Mesodermal cell (in vitro differentiated cells): ENCODE measurements around the gene NDEL1.

Experiments used
- H3K27ac ChIP-seq: 2 replicates; pipeline ENCODE4 v1.7.0; 2013; ENCODE audit warnings: mild to moderate bottlenecking, low read depth, low read length, moderate library complexity; ENCODE audit not compliant: severe bottlenecking
- H3K36me3 ChIP-seq: 2 replicates; pipeline ENCODE4 v1.7.1; 2013; ENCODE audit warnings: mild to moderate bottlenecking, low read length, moderate library complexity; ENCODE audit not compliant: control insufficient read depth, insufficient read depth
- H3K4me1 ChIP-seq: one replicate; pipeline ENCODE4 v1.7.1; 2013; ENCODE audit warnings: mild to moderate bottlenecking, low read length; ENCODE audit not compliant: insufficient read depth, control insufficient read depth, poor library complexity, severe bottlenecking
- H3K4me3 ChIP-seq: 2 replicates; pipeline ENCODE4 v1.7.0; 2013; ENCODE audit warnings: low read length, control low read depth, mild to moderate bottlenecking; ENCODE audit not compliant: insufficient read depth, poor library complexity, severe bottlenecking; ENCODE audit errors: extremely low read depth
- H3K9me3 ChIP-seq: 2 replicates; pipeline ENCODE4 v1.7.1; 2013; ENCODE audit warnings: mild to moderate bottlenecking, low read length, moderate library complexity; ENCODE audit not compliant: control insufficient read depth
- WGBS, 2 experiments: methylation state at CpG; one replicate each; pipeline ENCODE4 v1.1.5; 2013; ENCODE audit warnings: missing lambda C conversion rate in 2 of 2; ENCODE audit not compliant: insufficient coverage in 2 of 2; 5-methylcytosine and 5-hydroxymethylcytosine counted together

NDEL1 gene

GRCh38 chr17:8488491-8488890, 52.8 kb downstream of the NDEL1 start:
- H3K4me3 ChIP-seq: no peak overlapping the region
- no peak overlapping the region for H3K27ac ChIP-seq
- WGBS, 2 experiments: 100% methylated on average over 4 of the region's 6 CpGs; no CpG with 5 or more reads in 1 of the 2 experiments
- H3K4me1 ChIP-seq: peaks cover 4% of the 10 kb centered on the region
- peaks cover 7% of the 10 kb centered on the region for H3K9me3 ChIP-seq
- H3K36me3 ChIP-seq: peaks cover 97% of the 10 kb centered on the region

DNA sequence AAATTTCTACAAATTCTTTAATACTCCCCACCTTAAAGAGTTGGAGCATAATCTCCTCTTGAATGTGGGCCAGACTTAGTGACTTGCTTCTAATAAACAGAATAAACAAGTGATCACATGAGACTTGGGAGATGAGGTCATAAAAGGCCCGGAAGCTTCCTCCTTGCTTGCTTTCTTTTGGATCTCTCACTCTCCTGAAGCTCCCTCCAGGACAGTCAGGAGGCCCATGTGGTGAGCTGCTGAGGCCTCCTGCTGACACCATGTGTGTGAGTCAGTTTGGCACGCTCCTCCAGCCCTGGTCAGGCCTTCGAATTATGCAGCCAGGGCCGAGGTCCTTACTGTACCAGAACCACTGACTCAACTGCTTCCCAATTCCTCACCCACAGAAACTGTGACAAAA, 53.2 kb downstream of the NDEL1 start:
- Histone ChIP-seq H3K27ac (peak overlapping the region; percentile 41), H3K4me3 (no peak overlapping the region), H3K9me3 (peaks cover 7% of the 10 kb centered on the region), H3K4me1 (peaks cover 4% of the 10 kb centered on the region), H3K36me3 (peaks cover 97% of the 10 kb centered on the region)
- WGBS, 2 experiments: 86 to 95% methylated on average over 3 of the region's 4 CpGs

DNA sequence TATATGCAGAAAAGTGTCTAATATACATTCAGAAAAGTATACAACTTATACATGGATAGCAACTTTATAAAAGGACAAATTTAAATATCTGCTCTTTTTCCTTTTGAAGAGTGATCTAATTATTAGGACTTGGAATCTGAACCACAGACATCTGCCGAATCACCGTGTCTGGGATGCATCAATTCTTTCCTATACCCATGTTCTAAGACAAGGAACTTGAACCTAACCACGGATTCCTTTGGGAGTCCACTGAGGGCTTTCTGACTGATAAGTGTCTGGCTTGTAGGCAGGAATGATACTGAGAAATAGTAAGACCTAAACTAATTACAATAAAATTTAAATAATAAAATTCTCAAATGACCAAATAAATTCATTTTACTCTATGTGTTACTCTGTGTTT, 54.2 kb downstream of the NDEL1 start:
- Histone ChIP-seq H3K9me3 (peaks cover 3% of the 10 kb centered on the region), H3K36me3 (peaks cover 97% of the 10 kb centered on the region), H3K4me3 (no peak overlapping the region), H3K27ac (no peak overlapping the region), H3K4me1 (peaks cover 4% of the 10 kb centered on the region)
- WGBS, 2 experiments: 100% methylated on average over 2 of the region's 3 CpGs; no CpG with 5 or more reads in 1 of the 2 experiments

DNA sequence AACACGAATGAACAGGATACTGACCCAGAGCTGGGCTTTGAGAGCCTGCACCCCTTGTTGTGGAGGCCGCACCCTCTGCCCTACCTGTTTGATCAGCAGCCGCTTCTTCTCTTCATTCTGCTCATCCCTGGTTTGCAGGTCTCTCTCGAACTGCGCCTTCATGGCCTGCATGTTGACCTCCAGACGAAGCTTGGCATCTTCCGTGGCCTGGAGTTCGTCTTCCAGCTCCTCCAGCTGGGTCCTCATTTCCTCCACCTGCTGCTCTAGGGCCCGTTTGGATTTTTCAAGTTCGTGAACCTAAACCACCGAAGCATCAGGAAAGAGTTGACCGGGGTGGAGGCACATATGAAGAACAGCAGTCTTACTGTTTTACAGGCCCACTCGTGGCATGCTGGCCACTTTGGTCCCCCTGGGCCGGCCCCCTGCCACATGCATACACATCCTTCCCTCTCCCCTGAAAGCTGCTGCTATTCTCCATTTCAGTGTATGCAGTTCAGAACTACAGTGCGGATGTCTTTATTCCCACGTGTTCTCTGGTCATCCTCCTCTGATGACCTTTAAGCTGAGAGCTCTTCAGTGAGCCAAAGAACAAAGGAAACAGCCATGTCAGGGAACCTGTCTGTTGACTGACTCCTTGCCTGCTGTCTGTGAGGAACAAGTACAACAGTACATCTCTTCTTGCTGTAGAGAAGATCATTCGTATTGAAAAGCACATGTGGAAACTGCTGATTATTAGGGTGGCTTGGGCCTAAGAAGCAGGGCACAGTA, 54.8 kb downstream of the NDEL1 start:
- Histone ChIP-seq H3K4me1 (peaks cover 4% of the 10 kb centered on the region), H3K4me3 (no peak overlapping the region), H3K27ac (no peak overlapping the region), H3K9me3 (peaks cover 3% of the 10 kb centered on the region), H3K36me3 (peaks cover 100% of the 10 kb centered on the region)
- 96 to 97% methylated on average over 16 to 17 of the region's 17 CpGs for WGBS, 2 experiments

- Histone ChIP-seq H3K9me3 (no peaks in the 10 kb centered on the region), H3K27ac (peak overlapping the region; percentile 49), H3K4me3 (no peak overlapping the region), H3K36me3 (peaks cover 100% of the 10 kb centered on the region), H3K4me1 (peaks cover 4% of the 10 kb centered on the region)
- 95 to 96% methylated on average over 12 to 16 of the region's 17 CpGs for WGBS, 2 experiments
These were observed 56.4 kb downstream of the NDEL1 start for GRCh38 chr17:8492121-8492520.

GRCh38 chr17:8494021-8494420, 58.3 kb downstream of the NDEL1 start:
- Histone ChIP-seq H3K4me1 (peaks cover 3% of the 10 kb centered on the region), H3K9me3 (no peaks in the 10 kb centered on the region), H3K27ac (peak overlapping the region; percentile 4), H3K36me3 (peaks cover 98% of the 10 kb centered on the region), H3K4me3 (no peak overlapping the region)
- 88 to 92% methylated on average over 9 to 10 of the region's 12 CpGs for WGBS, 2 experiments

- WGBS, 2 experiments: 95 to 98% methylated on average over 7 of the region's 8 CpGs
- H3K4me1 ChIP-seq: no peaks in the 10 kb centered on the region
- no peaks in the 10 kb centered on the region for H3K9me3 ChIP-seq
- H3K27ac ChIP-seq: peak overlapping the region; percentile 23
- H3K4me3 ChIP-seq: no peak overlapping the region
- H3K36me3 ChIP-seq: peaks cover 98% of the 10 kb centered on the region
These were observed 58.9 kb downstream of the NDEL1 start for GRCh38 chr17:8494506-8495111.

- 89 to 91% methylated on average over 9 to 11 of the region's 13 CpGs for WGBS, 2 experiments
- H3K27ac ChIP-seq: no peak overlapping the region
These were observed 60.4 kb downstream of the NDEL1 start for GRCh38 chr17:8496081-8496480.

GRCh38 chr17:8499171-8499570, 63.5 kb downstream of the NDEL1 start:
- WGBS, 2 experiments: 97 to 100% methylated on average over 4 to 7 of the region's 9 CpGs
- Histone ChIP-seq H3K4me1 (no peaks in the 10 kb centered on the region), H3K36me3 (peaks cover 95% of the 10 kb centered on the region), H3K4me3 (no peak overlapping the region), H3K9me3 (no peaks in the 10 kb centered on the region), H3K27ac (no peak overlapping the region)

More at GRCh38 chr17:8496081-8496480, 60.4 kb downstream of the NDEL1 start:
- Histone ChIP-seq H3K4me1 (no peaks in the 10 kb centered on the region), H3K9me3 (no peaks in the 10 kb centered on the region), H3K4me3 (no peak overlapping the region), H3K36me3 (peaks cover 98% of the 10 kb centered on the region)

GRCh38 chr17:8499614-8500013, 63.9 kb downstream of the NDEL1 start:
- Histone ChIP-seq H3K4me3 (no peak overlapping the region), H3K9me3 (no peaks in the 10 kb centered on the region), H3K27ac (peak overlapping the region; percentile 23), H3K4me1 (no peaks in the 10 kb centered on the region), H3K36me3 (peaks cover 95% of the 10 kb centered on the region)
- 96 to 97% methylated on average over 4 to 5 of the region's 5 CpGs for WGBS, 2 experiments

DNA sequence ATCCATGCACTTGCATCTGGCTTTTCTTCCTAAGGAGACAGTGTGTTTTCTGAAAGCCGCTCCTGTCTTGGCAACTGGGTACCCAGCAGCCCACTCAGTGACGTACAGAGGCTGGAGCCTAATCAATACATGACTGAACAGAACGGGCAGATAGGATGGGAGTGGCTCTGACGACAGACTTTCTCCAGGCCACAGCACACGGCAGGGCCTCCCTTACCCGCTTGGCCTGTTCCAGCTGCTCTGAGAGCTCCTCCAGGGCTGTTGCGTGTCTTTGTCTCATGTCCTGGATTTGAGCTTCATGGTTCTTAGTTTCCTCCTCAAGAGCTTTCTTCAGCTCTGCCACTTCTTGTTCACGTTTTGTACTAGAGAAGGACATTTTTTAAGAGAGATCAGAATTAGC, 64.9 kb downstream of the NDEL1 start:
- no peaks in the 10 kb centered on the region for H3K4me1 ChIP-seq
- WGBS, 2 experiments: 97 to 99% methylated on average over 7 of the region's 8 CpGs
- no peak overlapping the region for H3K27ac ChIP-seq
- H3K36me3 ChIP-seq: peaks cover 94% of the 10 kb centered on the region
- no peaks in the 10 kb centered on the region for H3K9me3 ChIP-seq
- no peak overlapping the region for H3K4me3 ChIP-seq
